HG03354 (cell line): ENCODE results near the gene NF1.
"Not testable (repeated sequence)": the region's sequence is repeated elsewhere in the genome, so short reads cannot be mapped to it uniquely, and the experiment has no call there.

Source experiments
- ATAC-seq: cut with Tn5 transposase; IDR thresholded peaks from one replicate; pipeline ENCODE4 v1.9.1; 2021; ENCODE audit warnings: mild to moderate bottlenecking; ENCODE audit not compliant: unreplicated experiment, poor library complexity, severe bottlenecking

NF1 gene

GRCh38 chr17:31128241-31128640 lies 33.5 kb downstream of the NF1 start:
- ATAC-seq, result no peak

- no peak for ATAC-seq
Measured at GRCh38 chr17:31130286-31131224, 35.8 kb downstream of the NF1 start.

- no peak for ATAC-seq
Measured at GRCh38 chr17:31131299-31131698, 36.5 kb downstream of the NF1 start.

- ATAC-seq, result no peak
Measured at GRCh38 chr17:31132977-31133376, 38.2 kb downstream of the NF1 start.

GRCh38 chr17:31134576-31134975 lies 39.8 kb downstream of the NF1 start:
- ATAC-seq, result no peak

- ATAC-seq, result no peak
Measured at GRCh38 chr17:31136319-31136718, 41.5 kb downstream of the NF1 start.

- no peak for ATAC-seq
Measured at GRCh38 chr17:31140111-31140510, 45.3 kb downstream of the NF1 start.

- no peak for ATAC-seq
Measured at GRCh38 chr17:31144428-31144827, 49.7 kb downstream of the NF1 start.

GRCh38 chr17:31144836-31145235 lies 50.1 kb downstream of the NF1 start:
- ATAC-seq, result no peak

- ATAC-seq, result no peak
Measured at GRCh38 chr17:31147507-31148202, 52.9 kb downstream of the NF1 start.

GRCh38 chr17:31148205-31148604 lies 53.4 kb downstream of the NF1 start:
- ATAC-seq, result no peak

GRCh38 chr17:31152271-31152670 lies 57.5 kb downstream of the NF1 start:
- no peak for ATAC-seq

- ATAC-seq, result no peak
Measured at GRCh38 chr17:31155208-31155810, 60.5 kb downstream of the NF1 start.

- ATAC-seq, result no peak
Measured at GRCh38 chr17:31156326-31156725, 61.5 kb downstream of the NF1 start.

- ATAC-seq, result not testable (repeated sequence)
Measured at GRCh38 chr17:31156864-31157263, 62.1 kb downstream of the NF1 start.

GRCh38 chr17:31158746-31159377 lies 64.1 kb downstream of the NF1 start:
- no peak for ATAC-seq

- no peak for ATAC-seq
Measured at GRCh38 chr17:31163091-31163781, 68.5 kb downstream of the NF1 start.

GRCh38 chr17:31167111-31167510 lies 72.3 kb downstream of the NF1 start:
- no peak for ATAC-seq

- ATAC-seq, result no peak
Measured at GRCh38 chr17:31171701-31172100, 76.9 kb downstream of the NF1 start.

- ATAC-seq, result no peak
Measured at GRCh38 chr17:31172388-31172787, 77.6 kb downstream of the NF1 start.
